Trophoblast cell (in vitro differentiated cells and primary cell): ENCODE data around the gene CORO6.
A peak's percentile ranks its signal among the peaks of the same experiment; 100 is the strongest.

Source experiments
- DNase-seq, 2 donors: peaks; one replicate each; pipeline ENCODE4 v3.0.0-alpha.2; 2016
- H2AFZ ChIP-seq: 2 replicates; pipeline ENCODE4 v1.6.1; 2013; ENCODE audit warnings: low read length, moderate library complexity, mild to moderate bottlenecking; ENCODE audit not compliant: insufficient read depth, poor library complexity
- H2AK5ac ChIP-seq: 2 replicates; pipeline ENCODE4 v1.6.1; 2013; ENCODE audit warnings: mild to moderate bottlenecking, low read length
- H2BK120ac ChIP-seq: 2 replicates; pipeline ENCODE4 v1.6.1; 2013; ENCODE audit warnings: low read length, mild to moderate bottlenecking, moderate library complexity; ENCODE audit not compliant: insufficient read depth, poor library complexity
- H2BK12ac ChIP-seq: 2 replicates; pipeline ENCODE4 v1.6.1; 2013; ENCODE audit warnings: mild to moderate bottlenecking, low read length, moderate library complexity
- H2BK5ac ChIP-seq: 2 replicates; pipeline ENCODE4 v1.6.1; 2013; ENCODE audit warnings: low read length, low read depth, moderate library complexity, mild to moderate bottlenecking; ENCODE audit not compliant: poor library complexity
- H3K14ac ChIP-seq: 2 replicates; pipeline ENCODE4 v1.6.1; 2013; ENCODE audit warnings: mild to moderate bottlenecking, low read length
- H3K18ac ChIP-seq: 2 replicates; pipeline ENCODE4 v1.6.1; 2013; ENCODE audit warnings: mild to moderate bottlenecking, low read length
- H3K23ac ChIP-seq: 2 replicates; pipeline ENCODE4 v1.6.1; 2013; ENCODE audit warnings: low read length
- H3K27ac ChIP-seq: 2 replicates; pipeline ENCODE4 v1.5.1; 2013; ENCODE audit warnings: low read depth, mild to moderate bottlenecking, inconsistent platforms, low read length, moderate library complexity
- H3K27me3 ChIP-seq: 2 replicates; pipeline ENCODE4 v1.6.1; 2013; ENCODE audit warnings: inconsistent platforms, mild to moderate bottlenecking, low read length, moderate library complexity; ENCODE audit not compliant: insufficient read depth
- H3K36me3 ChIP-seq, 2 experiments: 1 replicate in 1 of 2; 2 replicates in 1 of 2; pipeline ENCODE4 v1.6.1; 2013; ENCODE audit warnings: low read length in 2 of 2, mild to moderate bottlenecking in 2 of 2, moderate library complexity in 1 of 2; ENCODE audit not compliant: insufficient read depth in 2 of 2, control insufficient read depth in 1 of 2
- H3K4ac ChIP-seq: 2 replicates; pipeline ENCODE4 v1.6.1; 2013; ENCODE audit warnings: low read depth, mild to moderate bottlenecking, low read length, moderate library complexity
- H3K4me1 ChIP-seq, 2 experiments: 1 replicate in 1 of 2; 2 replicates in 1 of 2; pipeline ENCODE4 v1.6.1; 2013; ENCODE audit warnings: low read length in 2 of 2, mild to moderate bottlenecking in 2 of 2, moderate library complexity in 1 of 2; ENCODE audit not compliant: insufficient read depth in 2 of 2, control insufficient read depth in 1 of 2
- H3K4me2 ChIP-seq: 2 replicates; pipeline ENCODE4 v1.6.1; 2013; ENCODE audit warnings: inconsistent platforms, mild to moderate bottlenecking, low read length, moderate library complexity
- H3K4me3 ChIP-seq: 2 replicates; pipeline ENCODE4 v1.5.1; 2013; ENCODE audit warnings: mild to moderate bottlenecking, low read depth, low read length, inconsistent platforms
- H3K79me1 ChIP-seq: one replicate; pipeline ENCODE4 v1.6.1; 2013; ENCODE audit warnings: low read length
- H3K79me2 ChIP-seq: 2 replicates; pipeline ENCODE4 v1.6.1; 2013; ENCODE audit warnings: low read length, mild to moderate bottlenecking; ENCODE audit not compliant: control insufficient read depth, insufficient read depth, poor library complexity
- H3K9ac ChIP-seq: 2 replicates; pipeline ENCODE4 v1.6.1; 2013; ENCODE audit warnings: mild to moderate bottlenecking, low read length
- H3K9me3 ChIP-seq: 2 replicates; pipeline ENCODE4 v1.6.1; 2013; ENCODE audit warnings: low read depth, mild to moderate bottlenecking, control low read depth, inconsistent platforms, low read length; ENCODE audit not compliant: insufficient read depth
- H4K12ac ChIP-seq: 2 replicates; pipeline ENCODE4 v1.6.1; 2013; ENCODE audit warnings: low read depth, mild to moderate bottlenecking, low read length, moderate library complexity
- H4K8ac ChIP-seq: 2 replicates; pipeline ENCODE4 v1.6.1; 2013; ENCODE audit warnings: low read depth, mild to moderate bottlenecking, low read length, moderate library complexity
- H4K91ac ChIP-seq: one replicate; pipeline ENCODE4 v1.6.1; 2013; ENCODE audit warnings: low read depth, mild to moderate bottlenecking, low read length, moderate library complexity
- WGBS: extraction: QIAGEN DNeasy Blood & Tissue Kit; methylation state at CpG from one replicate; pipeline ENCODE4 v1.1.7; 2013; ENCODE audit warnings: missing lambda C conversion rate; ENCODE audit not compliant: insufficient read length, insufficient coverage; ENCODE audit errors: extremely low coverage; 5-methylcytosine and 5-hydroxymethylcytosine counted together

Gene CORO6

DNA sequence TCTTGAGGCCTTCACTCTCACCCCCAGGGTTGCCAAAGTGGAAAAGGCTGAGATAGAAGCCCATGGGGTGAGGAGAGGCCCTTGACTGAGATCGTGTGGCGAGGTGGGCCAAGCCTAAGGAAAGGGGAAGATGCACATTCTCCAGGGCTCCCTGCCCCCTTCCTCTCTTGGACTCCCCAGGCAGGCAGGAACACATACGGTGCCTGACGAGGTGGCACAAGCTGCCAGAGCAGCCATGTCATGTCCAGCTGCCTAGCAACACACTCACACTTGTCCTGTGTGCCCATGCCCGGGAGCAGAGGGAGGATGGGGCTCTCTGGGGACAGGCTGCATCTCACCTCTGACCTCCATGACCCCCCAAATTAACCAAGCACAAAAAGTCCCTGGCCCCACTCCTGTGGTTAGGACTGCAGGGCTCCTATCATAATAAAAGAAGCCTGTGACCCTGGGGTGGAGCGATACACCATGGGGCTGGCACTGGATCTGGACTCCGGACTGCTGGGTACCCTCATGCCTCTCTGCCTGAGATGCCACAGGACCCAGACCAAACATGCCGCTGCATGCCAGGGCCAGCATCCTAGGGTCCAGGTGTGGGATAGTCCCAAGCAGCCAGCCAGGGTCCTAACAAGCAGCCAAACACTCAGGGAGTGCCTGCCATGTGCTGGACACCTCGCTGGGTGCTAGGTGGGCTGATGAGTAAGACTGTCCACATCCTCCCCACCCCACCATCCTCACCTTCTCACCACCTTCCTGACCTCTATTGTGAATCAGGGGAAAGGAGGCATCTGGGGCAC is 35.8 kb downstream of the CORO6 start:
- no CpG with 5 or more reads among the region's 9 CpGs for WGBS
- peak overlapping the region; percentile 15 for H3K18ac ChIP-seq
- no peak for DNase-seq
- no peak overlapping the region for H2BK5ac ChIP-seq
- no peak overlapping the region for H4K8ac ChIP-seq
- H2BK120ac ChIP-seq: no peak overlapping the region
- H3K23ac ChIP-seq: no peak overlapping the region
- H4K91ac ChIP-seq: no peak overlapping the region
- H3K36me3 ChIP-seq: peaks cover 14 to 15% of the 10 kb centered on the region in 2 experiments
- no peak overlapping the region for H2AK5ac ChIP-seq
- H3K9me3 ChIP-seq: no peaks in the 10 kb centered on the region
- no peak overlapping the region for H3K9ac ChIP-seq
- no peak overlapping the region for H2BK12ac ChIP-seq
- peak overlapping the region; percentile 3 for H3K4me3 ChIP-seq
- no peak overlapping the region for H4K12ac ChIP-seq
- no peak overlapping the region for H3K27ac ChIP-seq
- peaks cover 24 to 31% of the 10 kb centered on the region in 2 experiments for H3K4me1 ChIP-seq
- H3K79me2 ChIP-seq: peaks cover 9% of the 10 kb centered on the region
- peaks cover 7% of the 10 kb centered on the region for H3K79me1 ChIP-seq
- H3K14ac ChIP-seq: no peak overlapping the region
- H3K4me2 ChIP-seq: no peak overlapping the region
- no peaks in the 10 kb centered on the region for H3K27me3 ChIP-seq
- no peak overlapping the region for H3K4ac ChIP-seq
- H2AFZ ChIP-seq: no peak overlapping the region

DNA sequence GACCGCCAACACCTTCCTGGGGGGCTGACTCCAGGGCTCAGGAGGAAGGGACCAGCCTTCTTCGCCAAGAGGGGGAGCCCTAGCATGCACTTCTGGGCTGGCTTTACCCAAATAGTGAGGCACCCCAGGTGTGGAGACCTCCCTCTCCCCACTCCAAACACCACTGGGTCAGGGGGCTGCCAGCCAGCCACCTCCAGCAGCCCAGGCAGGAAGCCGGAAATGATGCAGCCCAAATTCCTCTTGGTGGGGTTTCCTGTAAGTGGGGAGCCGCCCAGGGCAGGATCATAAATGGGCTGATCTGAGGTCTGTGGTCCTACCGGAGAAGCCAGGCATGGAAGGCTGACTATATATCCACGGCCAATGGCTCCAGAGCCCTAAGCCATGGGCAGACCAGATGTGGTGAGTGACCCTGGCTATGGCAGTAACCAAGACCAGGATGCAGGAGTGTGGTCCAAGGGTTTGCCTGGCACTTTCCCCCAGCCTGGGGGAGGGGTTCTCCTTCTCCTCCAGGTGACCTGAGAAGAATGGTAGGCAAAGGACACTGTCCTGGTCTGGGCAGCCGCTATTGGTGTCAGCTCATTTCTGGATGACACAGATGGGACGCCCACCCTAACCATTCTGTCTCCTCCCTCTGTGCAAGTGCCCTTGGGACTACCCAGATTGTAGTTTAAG is 37.5 kb downstream of the CORO6 start:
- Histone ChIP-seq H3K27me3 (no peaks in the 10 kb centered on the region), H3K9ac (no peak overlapping the region), H3K23ac (no peak overlapping the region), H3K9me3 (no peaks in the 10 kb centered on the region), H2BK120ac (no peak overlapping the region), H3K4ac (no peak overlapping the region), H3K36me3 (peaks cover 24 to 25% of the 10 kb centered on the region in 2 experiments), H2AFZ (no peak overlapping the region), H4K8ac (no peak overlapping the region), H4K12ac (no peak overlapping the region), H4K91ac (no peak overlapping the region), H3K79me1 (peaks cover 5% of the 10 kb centered on the region), H3K79me2 (peaks cover 9% of the 10 kb centered on the region), H3K4me1 (peaks cover 15 to 21% of the 10 kb centered on the region in 2 experiments), H3K18ac (no peak overlapping the region), H3K14ac (no peak overlapping the region), H2BK5ac (no peak overlapping the region), H3K27ac (no peak overlapping the region), H3K4me2 (no peak overlapping the region), H3K4me3 (no peak overlapping the region), H2BK12ac (no peak overlapping the region), H2AK5ac (no peak overlapping the region)
- no peak for DNase-seq
- WGBS: no CpG with 5 or more reads among the region's 8 CpGs

DNA sequence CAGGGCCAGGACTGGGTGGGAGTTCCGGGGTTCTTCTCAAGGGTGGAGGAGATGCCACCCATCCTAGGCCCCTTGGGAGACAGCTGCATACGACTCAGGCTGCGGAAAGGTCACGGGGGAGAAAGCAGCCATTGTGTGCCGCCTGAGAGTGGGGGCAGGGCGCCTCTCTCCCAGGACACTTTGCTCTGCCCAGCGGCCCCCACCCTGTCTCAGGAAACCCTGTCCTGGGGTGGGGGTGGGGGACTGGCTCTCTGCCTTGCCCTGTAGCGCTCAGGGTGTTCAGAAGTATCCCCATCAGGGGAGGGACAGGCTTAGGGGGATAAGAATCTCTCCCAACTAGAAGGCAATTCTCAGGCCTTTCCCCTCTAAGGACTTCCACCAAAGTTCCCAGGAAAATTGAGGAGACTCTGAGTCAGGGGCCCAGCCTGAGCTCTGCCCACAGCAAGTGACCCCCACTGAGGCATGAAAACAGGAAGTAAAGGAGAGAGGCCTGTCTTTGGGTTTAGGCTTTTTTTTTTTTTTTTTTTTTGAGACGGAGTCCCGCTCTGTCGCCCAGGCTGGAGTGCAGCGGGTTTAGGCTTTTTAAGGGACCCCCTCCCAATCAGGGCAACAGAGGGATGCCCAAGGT is 38.1 kb downstream of the CORO6 start:
- peaks cover 24 to 31% of the 10 kb centered on the region in 2 experiments for H3K36me3 ChIP-seq
- no peak overlapping the region for H4K8ac ChIP-seq
- no peak overlapping the region for H3K14ac ChIP-seq
- H3K18ac ChIP-seq: no peak overlapping the region
- no peak overlapping the region for H3K23ac ChIP-seq
- H3K4ac ChIP-seq: no peak overlapping the region
- H2BK5ac ChIP-seq: no peak overlapping the region
- H3K9me3 ChIP-seq: no peaks in the 10 kb centered on the region
- H2BK120ac ChIP-seq: no peak overlapping the region
- no peak overlapping the region for H4K91ac ChIP-seq
- H3K79me1 ChIP-seq: peaks cover 2% of the 10 kb centered on the region
- no peak overlapping the region for H3K27ac ChIP-seq
- no peak overlapping the region for H3K4me2 ChIP-seq
- H3K27me3 ChIP-seq: no peaks in the 10 kb centered on the region
- H2BK12ac ChIP-seq: no peak overlapping the region
- no peak overlapping the region for H2AK5ac ChIP-seq
- DNase-seq: no peak
- WGBS: no CpG with 5 or more reads among the region's 12 CpGs
- peaks cover 11 to 16% of the 10 kb centered on the region in 2 experiments for H3K4me1 ChIP-seq
- no peak overlapping the region for H3K4me3 ChIP-seq
- H2AFZ ChIP-seq: no peak overlapping the region
- no peak overlapping the region for H4K12ac ChIP-seq
- no peak overlapping the region for H3K9ac ChIP-seq
- peaks cover 8% of the 10 kb centered on the region for H3K79me2 ChIP-seq

DNA sequence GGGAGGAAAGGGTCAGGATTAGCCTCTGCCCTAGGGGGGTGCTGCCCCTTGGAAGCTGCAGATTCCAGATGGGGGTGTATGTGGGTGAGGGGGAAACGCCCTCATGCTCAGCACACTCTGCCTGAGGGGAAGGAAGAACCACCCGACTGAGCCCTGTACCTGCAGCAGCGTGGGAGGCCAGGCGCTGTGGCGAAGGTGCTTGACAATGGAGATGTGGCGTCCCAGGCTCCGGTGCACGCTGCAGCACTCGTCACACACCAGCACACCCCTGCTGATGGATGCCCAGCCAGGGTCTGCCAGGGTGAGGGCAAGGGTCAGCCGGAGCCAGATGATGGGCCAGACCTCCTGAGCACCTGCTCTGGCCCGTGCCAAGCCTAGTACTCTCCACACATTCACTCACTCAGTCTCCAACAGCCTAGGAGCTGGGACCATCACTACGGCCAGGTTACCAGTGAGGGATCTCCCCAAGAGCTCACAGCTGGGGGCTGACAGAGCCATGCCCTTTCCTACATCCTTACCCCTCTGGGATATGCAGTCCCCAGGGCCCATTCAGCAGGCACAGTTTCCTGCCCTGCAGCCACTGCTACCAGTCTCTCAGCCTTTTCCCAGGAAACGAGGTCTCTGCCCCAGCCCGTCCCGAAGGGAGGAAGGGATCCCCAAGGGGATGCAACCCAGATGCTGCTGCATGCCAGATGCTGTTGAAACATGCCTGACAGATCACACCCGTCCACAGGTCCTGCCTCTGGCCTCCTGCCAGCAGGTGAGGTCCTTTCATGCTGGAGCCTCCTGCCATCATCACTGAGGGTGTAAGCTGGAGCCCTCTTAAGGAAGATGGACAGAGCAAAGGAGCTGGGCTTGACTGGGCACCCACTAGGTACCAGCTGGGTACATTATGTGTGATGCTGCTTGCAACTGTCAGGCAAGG is 39.1 kb downstream of the CORO6 start:
- Histone ChIP-seq H2AK5ac (no peak overlapping the region), H4K12ac (no peak overlapping the region), H2BK12ac (no peak overlapping the region), H3K4me1 (peaks cover 9 to 14% of the 10 kb centered on the region in 2 experiments), H3K23ac (no peak overlapping the region), H3K27ac (no peak overlapping the region), H3K9me3 (no peaks in the 10 kb centered on the region), H3K27me3 (no peaks in the 10 kb centered on the region), H3K4ac (no peak overlapping the region), H3K18ac (no peak overlapping the region), H4K8ac (no peak overlapping the region), H3K14ac (no peak overlapping the region), H4K91ac (no peak overlapping the region), H3K4me3 (no peak overlapping the region), H3K9ac (no peak overlapping the region), H2BK5ac (no peak overlapping the region), H3K79me1 (peaks cover under 1% of the 10 kb centered on the region), H3K79me2 (peaks cover 6% of the 10 kb centered on the region), H3K36me3 (peaks cover 27 to 33% of the 10 kb centered on the region in 2 experiments), H3K4me2 (no peak overlapping the region), H2BK120ac (no peak overlapping the region), H2AFZ (no peak overlapping the region)
- DNase-seq: no peak
- WGBS: no CpG with 5 or more reads among the region's 16 CpGs
